GM21529 (cell line): ENCODE results near the gene LUZP1.
"Not testable (repeated sequence)": the region's sequence is repeated elsewhere in the genome, so short reads cannot be mapped to it uniquely, and the experiment has no call there.

Experiments
- ATAC-seq: cut with Tn5 transposase; IDR thresholded peaks from one replicate; pipeline ENCODE4 v1.9.1; 2021; ENCODE audit not compliant: unreplicated experiment

LUZP1 gene

GRCh38 chr1:23188936-23189452 is 20.3 kb upstream of the LUZP1 start:
- ATAC-seq = not testable (repeated sequence)

GRCh38 chr1:23188434-23188884 is 19.8 kb upstream of the LUZP1 start:
- no peak for ATAC-seq

- no peak for ATAC-seq
These were observed 19.0 kb upstream of the LUZP1 start for GRCh38 chr1:23187637-23188036.

- no peak for ATAC-seq
These were observed 16.7 kb upstream of the LUZP1 start for GRCh38 chr1:23185381-23185780.

GRCh38 chr1:23184212-23184934 is 15.7 kb upstream of the LUZP1 start:
- no peak for ATAC-seq

GRCh38 chr1:23179862-23180261 is 11.2 kb upstream of the LUZP1 start:
- ATAC-seq = no peak

GRCh38 chr1:23178950-23179349 is 10.3 kb upstream of the LUZP1 start:
- no peak for ATAC-seq

GRCh38 chr1:23178414-23178813 is 9.8 kb upstream of the LUZP1 start:
- no peak for ATAC-seq

- ATAC-seq = peak; percentile 74
These were observed 9.1 kb upstream of the LUZP1 start for GRCh38 chr1:23177438-23178380.

GRCh38 chr1:23177031-23177430 is 8.4 kb upstream of the LUZP1 start:
- ATAC-seq = no peak

GRCh38 chr1:23174426-23175110 is 5.9 kb upstream of the LUZP1 start:
- no peak for ATAC-seq

- no peak for ATAC-seq
These were observed 2.6 kb upstream of the LUZP1 start for GRCh38 chr1:23171181-23171755.

GRCh38 chr1:23169727-23170335 is 1.2 kb upstream of the LUZP1 start:
- no peak for ATAC-seq

- no peak for ATAC-seq
These were observed 529 bp upstream of the LUZP1 start for GRCh38 chr1:23169195-23169575.

GRCh38 chr1:23168079-23168444 is 594 bp downstream of the LUZP1 start:
- ATAC-seq = no peak

GRCh38 chr1:23167353-23168078 is 1.1 kb downstream of the LUZP1 start:
- ATAC-seq = no peak

GRCh38 chr1:23166854-23167253 is 1.8 kb downstream of the LUZP1 start:
- no peak for ATAC-seq

- ATAC-seq = no peak
These were observed 5.3 kb downstream of the LUZP1 start for GRCh38 chr1:23163395-23163794.

- ATAC-seq = no peak
These were observed 8.4 kb downstream of the LUZP1 start for GRCh38 chr1:23159963-23160877.
